GM21381 (cell line): ENCODE results near the gene JAK2.
A peak's percentile ranks its signal among the peaks of the same experiment; 100 is the strongest.
"Not testable (repeated sequence)": the region's sequence is repeated elsewhere in the genome, so short reads cannot be mapped to it uniquely, and the experiment has no call there.

Source experiments
- ATAC-seq: cut with Tn5 transposase; IDR thresholded peaks from one replicate; pipeline ENCODE4 v1.9.1; 2021; ENCODE audit warnings: mild to moderate bottlenecking, moderate library complexity; ENCODE audit not compliant: unreplicated experiment

The JAK2 gene

GRCh38 chr9:4984621-4985385, at the start of gene JAK2:
Gene JAK2 (plus strand): TSS chr9:4985272. CDS start chr9:5021988, 36,716 bp downstream.
- ATAC-seq = peak; percentile 66

GRCh38 chr9:4936277-4936676, 48.8 kb upstream of the JAK2 start:
- ATAC-seq = no peak

- peak; percentile 50 for ATAC-seq
Measured at GRCh38 chr9:4936823-4937222, 48.2 kb upstream of the JAK2 start.

- ATAC-seq = no peak
Measured at GRCh38 chr9:4937446-4937845, 47.6 kb upstream of the JAK2 start.

- no peak for ATAC-seq
Measured at GRCh38 chr9:4938496-4938895, 46.6 kb upstream of the JAK2 start.

- peak; percentile 78 for ATAC-seq
Measured at GRCh38 chr9:4939118-4939561, 45.9 kb upstream of the JAK2 start.

GRCh38 chr9:4942042-4942691, 42.9 kb upstream of the JAK2 start:
- ATAC-seq = not testable (repeated sequence)

- ATAC-seq = no peak
Measured at GRCh38 chr9:4943346-4943745, 41.7 kb upstream of the JAK2 start.

GRCh38 chr9:4944431-4945211, 40.5 kb upstream of the JAK2 start:
- ATAC-seq = not testable (repeated sequence)

- ATAC-seq = no peak
Measured at GRCh38 chr9:4946937-4947336, 38.1 kb upstream of the JAK2 start.

- ATAC-seq = no peak
Measured at GRCh38 chr9:4955836-4956235, 29.2 kb upstream of the JAK2 start.

GRCh38 chr9:4959031-4959430, 26.0 kb upstream of the JAK2 start:
- ATAC-seq = no peak

- ATAC-seq = no peak
Measured at GRCh38 chr9:4962085-4962484, 23.0 kb upstream of the JAK2 start.

GRCh38 chr9:4964540-4964939, 20.5 kb upstream of the JAK2 start:
- no peak for ATAC-seq

- ATAC-seq = no peak
Measured at GRCh38 chr9:4965174-4965821, 19.8 kb upstream of the JAK2 start.

- ATAC-seq = no peak
Measured at GRCh38 chr9:4967523-4967922, 17.5 kb upstream of the JAK2 start.

GRCh38 chr9:4969130-4969529, 15.9 kb upstream of the JAK2 start:
- no peak for ATAC-seq

- peak; percentile 90 for ATAC-seq
Measured at GRCh38 chr9:4970970-4971641, 14.0 kb upstream of the JAK2 start.

GRCh38 chr9:4973246-4973645, 11.8 kb upstream of the JAK2 start:
- ATAC-seq = no peak

- ATAC-seq = no peak
Measured at GRCh38 chr9:4973902-4974301, 11.2 kb upstream of the JAK2 start.

GRCh38 chr9:4979239-4979638, 5.8 kb upstream of the JAK2 start:
- no peak for ATAC-seq
